Medulla oblongata (tissue), 1 donor: ENCODE measurements around the gene CEBPZ.
"Not testable (repeated sequence)": the region's sequence is repeated elsewhere in the genome, so short reads cannot be mapped to it uniquely, and the experiment has no call there.

ENCODE experiments used
- DNase-seq: peaks from one replicate; pipeline ENCODE4 v3.0.0-alpha.2; 2015; ENCODE audit errors: extremely low spot score

The CEBPZ gene

DNA sequence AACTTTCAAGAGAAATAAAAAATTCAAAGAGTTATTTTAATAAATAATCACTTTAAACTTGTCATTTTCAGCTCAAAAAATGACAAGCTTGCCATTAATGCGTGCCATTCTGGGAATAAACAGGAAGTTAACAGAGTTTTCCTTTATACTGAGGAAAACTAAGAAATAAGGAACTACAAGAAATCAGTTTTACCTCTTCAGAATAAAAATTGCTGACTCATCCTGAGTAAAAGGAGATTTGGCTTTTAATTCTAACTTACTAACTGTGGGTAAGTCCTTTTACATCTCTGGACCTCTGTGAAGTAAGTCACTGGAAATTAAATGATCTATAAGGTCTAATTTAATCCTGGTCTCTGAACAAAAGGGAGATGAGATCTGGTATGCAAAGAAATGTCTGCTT lies 16.1 kb downstream of the CEBPZ start:
- no peak for DNase-seq

DNA sequence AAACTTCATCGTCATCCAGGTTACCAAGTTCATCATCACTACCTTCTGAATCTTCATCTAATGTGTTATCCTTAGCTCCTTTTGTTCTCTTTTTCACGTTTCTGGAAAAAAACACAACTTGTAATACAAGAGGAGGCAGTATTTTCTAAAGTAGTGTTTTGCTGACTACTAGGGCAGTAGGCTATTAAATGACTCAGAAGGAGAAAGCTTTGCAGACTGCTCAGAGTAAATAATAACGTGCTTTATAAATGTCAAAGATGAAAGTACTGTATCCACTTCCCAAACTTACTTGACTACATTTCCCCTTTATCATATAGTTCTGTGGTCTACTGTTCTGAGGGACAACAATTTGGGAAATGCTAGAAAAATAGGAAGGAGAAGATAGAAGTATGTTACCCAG lies 19.5 kb downstream of the CEBPZ start:
- no peak for DNase-seq

DNA sequence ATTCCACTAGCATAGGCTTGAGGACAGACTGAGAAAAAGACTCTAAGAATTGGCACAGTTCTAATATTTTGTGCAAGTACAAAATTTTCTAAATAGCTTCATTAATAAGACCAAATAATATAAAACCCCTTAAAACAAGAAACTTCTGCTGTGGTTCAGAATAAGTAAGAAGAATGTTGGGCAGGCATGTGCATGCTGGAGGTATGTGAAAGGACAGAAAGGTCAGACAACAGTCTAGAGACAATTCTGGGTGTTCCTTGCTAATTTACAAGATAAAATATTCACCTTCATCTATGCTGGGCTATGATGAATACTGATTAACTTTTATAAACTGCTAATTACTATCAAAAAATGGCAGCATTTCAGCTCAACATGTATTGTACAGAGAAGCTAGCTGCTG lies 20.2 kb downstream of the CEBPZ start:
- no peak for DNase-seq

DNA sequence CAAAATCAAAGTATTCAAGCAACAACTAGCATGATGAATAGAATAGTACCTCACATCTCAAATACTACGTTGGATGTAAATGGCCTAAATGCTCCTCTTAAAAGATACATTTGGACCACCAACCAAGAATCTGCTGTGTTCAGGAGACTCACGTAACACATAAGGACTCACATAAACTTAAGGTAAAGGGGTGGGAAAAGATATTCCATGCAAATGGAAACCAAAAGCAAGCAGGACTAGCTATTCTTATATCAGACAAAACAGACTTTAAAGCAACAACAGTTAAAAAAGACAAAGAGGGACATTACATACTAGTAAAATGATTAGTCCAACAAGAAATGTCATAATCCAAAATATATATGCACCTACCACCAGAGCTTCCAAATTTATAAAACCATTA lies 24.6 kb downstream of the CEBPZ start:
- not testable (repeated sequence) for DNase-seq

DNA sequence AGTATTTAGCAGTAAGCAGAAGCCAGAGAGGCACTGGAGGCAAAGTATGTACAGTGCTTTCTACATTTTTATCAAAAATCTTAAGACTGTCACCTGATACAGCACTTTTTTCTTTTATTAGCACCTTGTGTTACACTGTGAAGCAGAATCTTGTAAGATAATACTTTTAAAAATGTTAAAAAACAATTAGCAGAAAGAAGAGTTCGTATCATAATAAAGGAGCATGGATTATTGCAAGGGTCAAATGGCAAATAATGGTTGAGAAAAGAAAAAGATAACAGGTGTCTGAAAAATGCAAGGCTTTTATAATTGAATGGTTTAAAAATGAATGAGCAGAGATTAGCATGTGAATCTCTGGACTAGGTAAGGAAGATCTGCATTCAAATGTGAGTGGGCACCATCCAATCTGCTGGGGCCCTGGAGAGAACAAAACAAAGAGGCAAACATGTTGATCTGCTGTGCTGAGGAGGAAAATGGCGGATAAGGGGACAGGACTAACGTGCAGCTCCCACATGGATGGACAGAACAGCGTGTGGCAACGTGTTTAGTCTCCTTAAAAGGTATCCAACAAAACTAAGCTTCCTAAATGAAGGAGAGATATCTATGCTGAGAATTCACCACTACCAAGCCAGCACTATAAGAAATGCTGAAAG lies 25.6 kb downstream of the CEBPZ start:
- DNase-seq, result no peak

DNA sequence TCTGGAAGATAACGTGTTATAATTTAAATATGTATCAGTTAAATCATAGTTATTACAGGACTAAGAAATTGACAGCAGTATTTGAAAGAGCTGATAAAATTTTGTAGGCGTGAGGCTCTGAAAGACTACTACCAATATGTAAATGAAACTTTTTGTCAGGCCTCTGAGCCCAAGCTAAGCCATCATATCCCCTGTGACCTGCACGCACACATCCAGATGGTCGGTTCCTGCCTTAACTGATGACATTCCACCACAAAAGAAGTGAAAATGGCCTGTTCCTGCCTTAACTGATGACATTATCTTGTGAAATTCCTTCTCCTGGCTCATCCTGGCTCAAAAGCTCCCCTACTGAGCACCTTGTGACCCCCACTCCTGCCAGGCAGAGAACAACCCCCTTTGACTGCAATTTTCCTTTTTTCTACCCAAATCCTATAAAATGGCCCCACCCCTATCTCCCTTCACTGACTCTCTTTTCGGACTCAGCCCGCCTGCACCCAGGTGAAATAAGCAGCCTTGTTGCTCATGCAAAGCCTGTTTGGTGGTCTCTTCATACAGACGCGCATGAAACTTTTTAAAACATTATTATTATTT lies 26.2 kb downstream of the CEBPZ start:
- DNase-seq, result not testable (repeated sequence)

DNA sequence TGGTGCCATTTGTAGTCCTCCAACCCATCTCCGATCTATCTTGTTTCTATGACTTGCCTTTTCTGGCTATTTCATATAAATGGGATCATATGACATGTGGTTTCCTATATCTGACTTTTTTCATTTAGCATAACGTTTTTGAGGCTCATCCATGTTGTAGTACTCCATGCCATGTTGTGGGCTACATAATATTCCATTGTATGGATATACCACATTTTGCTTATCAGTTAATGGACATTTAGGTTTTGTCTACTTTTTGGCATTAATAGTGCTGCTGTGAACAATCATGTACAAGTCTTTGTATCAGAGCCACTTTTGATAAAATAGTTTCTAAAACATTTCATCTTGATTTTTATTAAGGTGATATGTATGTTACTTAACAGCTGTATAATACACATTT lies 27.7 kb downstream of the CEBPZ start:
- no peak for DNase-seq

DNA sequence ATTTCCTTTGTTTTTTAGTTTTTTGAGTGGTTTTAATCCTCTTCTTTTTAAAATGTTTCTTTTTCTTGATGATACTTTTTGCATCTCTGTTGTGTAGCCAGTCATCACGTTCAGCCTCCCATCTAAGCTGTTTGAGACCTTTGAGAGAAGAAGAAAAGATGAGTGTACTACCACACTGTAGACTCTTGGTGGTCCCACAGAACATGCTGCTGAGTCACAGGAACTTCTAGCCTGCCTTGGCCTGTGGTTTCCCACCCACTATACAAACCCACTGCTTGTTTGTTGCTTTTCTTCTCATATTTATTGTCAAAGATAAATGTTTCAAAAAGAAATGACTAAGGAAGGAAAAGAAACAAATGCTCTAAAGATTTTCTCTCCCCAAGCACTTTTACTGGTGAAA lies 29.6 kb downstream of the CEBPZ start:
- no peak for DNase-seq

DNA sequence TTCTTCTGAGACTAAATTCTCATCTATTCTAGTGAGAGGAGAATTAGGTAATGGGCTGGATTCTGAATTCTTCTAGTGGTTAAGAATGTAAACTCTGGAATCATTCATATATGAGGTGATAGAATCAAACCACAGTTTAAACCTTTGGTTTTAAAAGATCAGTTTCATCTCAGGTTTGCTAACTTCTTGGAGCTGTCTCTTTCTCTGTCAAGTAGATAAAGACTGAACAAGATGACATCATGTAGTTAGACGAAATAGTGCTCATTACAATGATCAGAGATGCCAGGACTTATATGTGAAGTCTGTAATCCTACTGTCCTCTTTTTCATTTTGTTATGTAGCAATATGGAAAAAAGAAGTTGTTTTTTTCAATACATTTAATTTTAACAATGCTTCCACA lies 30.2 kb downstream of the CEBPZ start:
- no peak for DNase-seq

DNA sequence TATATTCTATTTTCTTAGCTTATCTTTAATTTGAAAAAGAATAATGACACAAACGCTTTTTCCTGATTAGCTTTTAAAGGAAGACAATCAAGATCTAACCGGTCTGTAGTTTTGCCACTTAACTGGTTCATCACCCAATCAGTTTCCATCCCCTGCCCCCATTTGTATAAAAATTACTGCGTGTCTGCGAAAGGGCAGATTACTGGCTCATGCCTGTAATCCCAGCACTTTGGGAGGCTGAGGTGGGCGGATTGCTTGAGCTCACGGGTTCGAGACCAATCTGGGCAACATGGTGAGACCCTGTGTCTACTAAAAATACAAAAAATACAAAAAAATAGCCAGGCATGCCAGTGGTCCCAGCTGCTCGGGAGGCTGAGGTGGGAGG lies 32.7 kb downstream of the CEBPZ start:
- DNase-seq, result no peak

DNA sequence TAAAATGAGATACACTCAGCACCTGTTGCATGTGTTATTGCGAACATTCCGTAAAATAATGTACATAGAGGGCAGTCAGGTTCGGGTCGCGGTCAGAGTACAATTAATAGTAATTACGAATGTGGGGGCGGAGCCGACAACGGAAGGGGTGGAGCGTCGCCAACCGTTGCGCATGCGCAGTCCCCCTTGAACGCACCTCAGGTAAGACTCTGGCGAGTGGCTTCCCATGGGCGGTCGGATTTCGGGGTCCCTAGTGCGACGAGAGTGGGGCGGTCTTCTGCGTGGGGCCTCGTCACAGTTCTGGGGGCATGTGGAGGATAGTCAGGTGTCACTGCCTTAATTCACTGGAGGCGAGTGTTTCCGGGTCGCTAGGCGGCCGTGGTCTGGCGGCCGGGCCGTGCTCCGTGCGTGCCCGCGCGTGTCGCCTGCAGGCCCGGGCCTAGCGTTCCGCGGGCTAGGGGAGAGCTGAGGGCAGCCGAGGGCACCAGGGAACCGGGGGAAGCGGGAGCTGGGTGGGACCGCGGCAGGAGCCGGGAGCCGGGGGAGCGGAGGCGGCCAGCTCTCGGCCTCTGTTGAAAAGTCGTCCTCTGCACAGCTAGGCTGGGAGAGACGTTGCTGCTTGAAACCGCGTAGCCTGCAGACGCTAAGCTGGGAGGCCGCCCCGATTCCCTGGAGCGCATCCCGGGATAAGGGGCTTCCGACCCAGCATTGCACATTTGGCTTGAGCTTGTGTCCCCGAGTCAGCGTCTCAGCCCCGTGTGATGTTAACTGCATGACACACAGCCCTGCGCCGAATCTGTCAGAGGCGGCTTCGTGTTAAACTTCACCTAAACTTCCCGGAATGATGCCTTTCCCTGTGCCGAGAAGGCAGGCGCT lies 34.8 kb downstream of the CEBPZ start, which contains the start of gene CEBPZOS:
CEBPZOS (plus strand) TSS at position 177 of the 876 bp plus-strand sequence. CDS start 3,209 bp downstream, outside the sequence.
- DNase-seq, result peak; percentile 83

DNA sequence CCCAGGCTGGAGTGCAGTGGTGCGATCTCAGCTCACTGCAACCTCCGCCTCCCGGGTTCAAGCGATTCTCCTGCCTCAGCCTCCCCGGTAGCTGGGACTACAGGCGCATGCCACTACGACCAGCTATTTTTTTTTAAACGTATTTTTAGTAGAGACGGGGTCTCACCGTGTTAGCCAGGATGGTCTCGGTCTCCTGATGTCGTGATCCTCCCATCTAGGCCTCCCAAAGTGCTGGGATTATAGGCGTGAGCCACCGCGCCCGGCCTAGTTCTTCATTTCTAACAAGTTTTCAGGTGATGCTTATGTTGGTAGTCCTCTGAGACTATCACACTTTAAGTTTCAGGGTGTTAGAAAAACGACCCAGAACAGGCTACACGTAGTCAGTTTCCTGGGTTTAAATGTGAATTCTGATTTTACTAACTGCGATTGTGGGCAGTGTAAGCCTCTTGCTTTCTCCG lies 35.5 kb downstream of the CEBPZ start:
- not testable (repeated sequence) for DNase-seq

DNA sequence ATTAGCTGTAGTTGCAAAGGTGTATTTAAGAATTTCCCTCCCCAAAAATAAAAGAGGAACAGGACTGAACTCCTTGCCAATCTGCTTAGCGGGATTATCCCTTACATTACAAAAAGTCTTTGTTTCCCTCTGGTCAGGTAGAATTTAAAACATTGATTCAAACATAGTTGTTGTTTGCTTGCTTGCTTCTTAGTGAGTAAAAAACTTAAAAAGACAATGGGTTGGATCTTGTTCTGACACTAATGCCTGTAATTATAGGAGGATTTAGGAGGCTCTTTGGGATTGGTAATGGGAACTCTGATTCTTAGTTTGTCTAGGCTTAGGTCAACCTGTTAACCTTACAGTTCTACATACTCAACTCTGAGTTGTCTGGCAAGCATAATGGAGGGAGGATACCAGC lies 38.8 kb downstream of the CEBPZ start:
- no peak for DNase-seq

DNA sequence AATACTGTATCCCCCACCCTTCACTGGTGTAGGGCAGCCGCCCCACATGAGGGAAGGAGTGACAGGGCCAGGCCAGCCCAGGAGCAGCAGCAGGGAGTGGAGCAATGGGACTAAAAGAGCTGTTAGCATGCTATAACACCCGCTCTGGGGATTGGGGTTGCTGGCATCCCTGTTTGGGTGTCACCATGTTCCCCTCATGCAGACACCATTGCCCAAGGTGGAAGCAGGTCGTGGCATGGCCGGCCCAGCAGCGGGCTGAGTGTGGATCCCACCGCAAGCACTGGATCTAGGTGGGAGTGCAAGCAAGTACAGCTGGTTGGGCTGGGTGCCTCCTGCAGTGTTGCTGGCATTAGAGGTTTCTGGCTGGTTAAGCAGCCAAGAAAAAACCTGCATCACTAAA lies 39.6 kb downstream of the CEBPZ start:
- DNase-seq, result no peak

DNA sequence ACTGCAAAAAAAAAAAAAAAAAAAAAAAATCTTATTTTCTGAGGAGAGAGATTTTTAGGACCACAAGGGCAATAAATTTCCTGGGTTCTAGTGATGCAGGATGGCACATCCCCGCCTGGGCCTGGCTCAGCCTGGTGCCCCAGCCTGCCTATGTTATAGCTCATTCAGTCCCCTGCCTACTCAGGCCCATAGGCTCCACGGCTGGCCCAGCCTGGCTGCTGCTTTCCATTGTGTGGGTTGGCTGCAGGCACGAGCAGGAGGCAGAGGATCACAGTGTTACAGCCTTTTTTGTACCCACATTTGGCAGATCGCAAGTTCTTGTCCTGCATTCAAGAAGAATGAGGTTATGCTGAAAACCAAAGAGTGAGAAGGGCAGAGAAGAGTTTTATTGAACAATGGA lies 40.1 kb downstream of the CEBPZ start:
- no peak for DNase-seq

DNA sequence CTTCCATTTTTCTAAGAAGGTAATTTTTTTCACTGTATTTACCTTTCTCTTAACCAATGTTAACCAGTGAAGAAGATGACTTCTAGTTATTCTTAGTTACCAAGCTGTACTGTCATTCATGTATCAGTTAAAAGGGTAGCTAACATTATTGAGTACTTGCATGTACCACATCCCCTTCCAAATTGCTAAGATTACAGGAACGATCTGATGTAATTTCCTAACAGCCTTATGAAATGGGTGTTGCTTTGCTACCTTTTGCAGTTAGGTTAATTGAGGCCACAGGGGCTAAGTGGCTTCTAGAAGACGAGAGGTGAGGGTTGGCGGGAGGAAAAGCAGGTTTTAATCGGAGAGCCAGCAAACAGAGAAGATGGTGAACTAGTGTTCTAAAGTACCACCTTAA lies 41.1 kb downstream of the CEBPZ start:
- no peak for DNase-seq

DNA sequence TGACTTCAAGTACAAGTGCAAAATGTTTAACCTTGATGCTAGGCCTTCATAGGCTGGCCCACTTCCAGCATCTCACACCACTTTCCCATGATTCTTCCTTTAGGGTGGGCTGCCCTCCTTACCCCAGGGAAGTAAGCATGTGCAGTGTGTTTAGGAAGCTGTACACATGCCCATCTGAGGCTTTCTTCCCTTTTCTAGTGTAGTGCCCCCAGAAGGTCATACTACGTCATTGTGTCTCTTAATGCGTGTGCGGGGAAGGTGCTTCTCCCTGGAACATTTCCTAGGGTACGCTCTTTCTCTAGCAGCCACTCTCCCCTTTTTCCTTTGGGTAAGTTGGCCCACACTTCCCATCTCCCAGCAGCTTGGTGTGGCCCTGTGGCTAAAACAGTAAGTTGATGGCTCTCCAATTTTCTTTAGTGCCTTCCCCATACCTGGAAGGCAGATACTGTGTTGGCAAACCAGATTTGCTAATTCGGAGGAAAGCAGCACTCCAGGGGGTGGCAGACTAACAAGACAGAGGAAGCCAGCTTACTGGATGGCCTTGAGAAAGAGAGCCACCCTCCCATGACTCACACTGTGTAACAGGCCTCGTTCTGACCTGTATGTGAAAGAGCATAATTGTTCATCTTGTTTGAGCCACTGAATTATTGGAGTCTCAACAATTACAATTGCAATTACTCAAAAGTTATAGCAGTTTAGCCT lies 41.8 kb downstream of the CEBPZ start:
- DNase-seq, result peak; percentile 17

DNA sequence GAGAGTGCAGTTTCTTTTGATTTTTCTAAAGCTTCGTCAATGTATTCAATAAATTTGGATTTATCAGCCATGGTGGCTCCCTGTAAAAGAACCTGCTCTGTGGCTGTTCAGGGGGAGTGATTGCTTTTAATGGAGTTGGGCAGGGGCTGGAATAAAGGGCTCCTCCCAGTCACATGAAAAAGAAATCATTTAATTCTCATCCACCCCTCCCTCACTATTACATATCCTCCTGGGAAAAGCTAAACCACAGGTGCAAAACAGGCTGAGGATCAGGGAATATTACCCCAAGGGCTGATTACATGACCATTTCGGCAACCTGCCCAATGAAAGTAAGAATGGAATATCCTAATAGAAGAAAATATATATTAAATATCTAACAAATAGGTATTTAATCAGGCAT lies 42.8 kb downstream of the CEBPZ start, which contains the start of gene SULT6B1:
SULT6B1 (minus strand) TSS at position 101 of the 400 bp plus-strand sequence; CDS start at position 71, 30 bp downstream.
- no peak for DNase-seq

DNA sequence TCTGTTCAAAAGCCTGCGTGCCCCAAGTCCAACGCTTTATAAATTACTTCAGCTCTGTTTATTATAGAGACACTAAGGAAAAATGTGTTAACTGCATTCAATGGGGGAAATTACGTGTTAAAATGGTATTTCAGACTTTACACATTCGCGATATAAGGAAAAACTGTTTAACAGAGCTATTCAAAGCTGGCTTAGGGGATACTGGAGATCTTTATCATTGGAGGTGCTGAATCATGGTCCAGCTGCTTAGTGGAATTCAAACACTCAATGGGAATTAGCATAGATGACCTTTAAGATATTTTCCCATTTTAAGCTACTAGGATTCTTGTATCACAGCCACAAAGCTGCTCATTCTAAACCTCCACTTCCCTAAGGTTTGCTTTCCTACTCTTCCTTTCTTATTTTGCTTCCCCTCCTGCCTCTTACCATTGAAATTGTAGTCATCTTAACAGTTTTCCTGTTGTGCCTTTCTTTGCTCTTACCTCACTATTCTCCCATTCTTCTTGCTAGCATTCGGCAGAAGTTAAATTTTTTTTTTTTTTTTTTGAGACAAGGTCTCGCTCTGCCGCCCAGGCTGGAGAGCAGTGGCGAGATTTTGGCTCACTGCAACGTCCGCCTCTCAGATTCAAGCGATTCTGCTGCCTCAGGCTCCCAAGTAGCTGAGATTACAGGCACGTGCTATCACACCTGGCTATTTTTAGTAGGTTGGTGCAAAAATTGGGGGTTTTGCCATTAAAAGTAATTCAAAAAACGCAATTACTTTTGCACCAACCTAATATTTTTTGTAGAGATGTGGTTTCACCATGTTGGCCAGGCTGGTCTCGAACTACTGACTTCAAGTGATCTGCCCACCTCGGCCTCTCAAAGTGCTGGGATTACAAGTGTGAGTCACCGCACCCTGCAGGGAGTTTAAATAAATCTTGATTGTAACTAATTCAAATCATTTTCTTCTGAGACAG lies 49.4 kb downstream of the CEBPZ start:
- DNase-seq, result no peak

DNA sequence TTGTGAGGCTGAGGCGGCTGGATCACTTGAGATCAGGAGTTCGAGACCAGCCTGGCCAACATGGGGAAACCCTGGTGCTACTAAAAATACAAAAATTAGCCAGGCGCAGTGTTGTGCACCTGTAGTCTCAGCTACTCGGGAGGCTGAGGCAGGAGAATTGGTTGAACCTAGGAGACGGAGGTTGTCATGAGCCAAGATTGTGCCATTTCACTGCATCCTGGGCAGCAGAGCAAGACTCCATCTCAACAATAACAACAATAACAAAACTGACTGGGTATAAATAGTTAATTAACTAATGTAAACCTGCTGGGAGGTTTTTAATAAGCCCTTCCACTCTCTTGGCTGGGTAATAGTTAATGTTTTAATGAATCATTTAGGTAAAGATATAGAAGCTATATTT lies 50.8 kb downstream of the CEBPZ start:
- no peak for DNase-seq
